Neural cell (in vitro differentiated cells): ENCODE results near the gene TMEM123. TPM values are rescaled to one million over a fixed set of nuclear protein-coding genes. Genes with fewer than 3 reads are reported as not detected.

Experiments
- H2AFZ ChIP-seq: fragments of 200-600, 300-800 bp; sonication (generic), shearing (Covaris generic); 2 replicates; pipeline ENCODE4 v1.6.0; 2014; ENCODE audit warnings: low read depth, mild to moderate bottlenecking, antibody characterized with exemption, low read length, moderate library complexity
- H3F3A ChIP-seq: fragments of 200-600 bp; shearing (Covaris generic); 2 replicates; pipeline ENCODE4 v1.6.1; 2016; ENCODE audit warnings: mild to moderate bottlenecking, moderate library complexity, mixed read lengths, antibody characterized with exemption, low read length; ENCODE audit not compliant: insufficient read depth, poor library complexity, severe bottlenecking
- H3K27ac ChIP-seq: fragments of 200-600, 300-800 bp; sonication (generic), shearing (Covaris generic); 2 replicates; pipeline ENCODE4 v1.5.1; 2014; ENCODE audit warnings: mild to moderate bottlenecking, low read length, moderate library complexity
- H3K27me3 ChIP-seq: fragments of 300-800, 200-600 bp; sonication (generic), shearing (Covaris generic); 2 replicates; pipeline ENCODE4 v1.6.0; 2014; ENCODE audit warnings: mild to moderate bottlenecking, low read depth, low read length, moderate library complexity; ENCODE audit not compliant: insufficient read depth
- H3K36me3 ChIP-seq: fragments of 300-800, 200-600 bp; sonication (generic), shearing (Covaris generic); 2 replicates; pipeline ENCODE4 v1.5.1; 2014; ENCODE audit warnings: mild to moderate bottlenecking, antibody characterized with exemption, low read length, moderate library complexity; ENCODE audit not compliant: insufficient read depth
- H3K4me2 ChIP-seq: fragments of 300-800, 200-600 bp; sonication (generic), shearing (Covaris generic); 2 replicates; pipeline ENCODE4 v1.6.0; 2014; ENCODE audit warnings: mild to moderate bottlenecking, low read length
- H3K4me3 ChIP-seq: fragments of 300-800, 200-600 bp; sonication (generic), shearing (Covaris generic); 2 replicates; pipeline ENCODE4 v1.5.1; 2014; ENCODE audit warnings: mild to moderate bottlenecking, low read length, moderate library complexity
- H3K79me2 ChIP-seq: fragments of 200-600 bp; shearing (Covaris generic); replicated peaks from 2 replicates; pipeline ENCODE4 v1.6.0; 2014; ENCODE audit warnings: mild to moderate bottlenecking, low read length, moderate library complexity; ENCODE audit not compliant: insufficient read depth
- H3K9ac ChIP-seq: fragments of 300-800, 200-600 bp; sonication (generic), shearing (Covaris generic); 2 replicates; pipeline ENCODE4 v1.6.1; 2016; ENCODE audit warnings: mild to moderate bottlenecking, low read length, mixed read lengths
- H3K9me2 ChIP-seq: fragments of 200-600 bp; shearing (Covaris generic); 2 replicates; pipeline ENCODE4 v1.6.1; 2016; ENCODE audit warnings: mild to moderate bottlenecking, low read length, mixed read lengths; ENCODE audit not compliant: insufficient read depth
- H3K9me3 ChIP-seq: fragments of 200-600, 300-800 bp; sonication (generic), shearing (Covaris generic); 2 replicates; pipeline ENCODE4 v1.6.1; 2016; ENCODE audit warnings: mild to moderate bottlenecking, mixed run types, low read length, moderate library complexity, mixed read lengths
- H4K20me1 ChIP-seq: fragments of 200-600 bp; shearing (Covaris generic); 2 replicates; pipeline ENCODE4 v1.6.1; 2016; ENCODE audit warnings: mild to moderate bottlenecking, mixed run types; ENCODE audit not compliant: insufficient read depth
- CTCF ChIP-seq: fragments of 450-650 bp; IDR thresholded peaks from 2 replicates; pipeline ENCODE4 v1.5.1; 2014; ENCODE audit warnings: antibody characterized with exemption, mild to moderate bottlenecking, moderate library complexity; ENCODE audit not compliant: poor library complexity, severe bottlenecking
- EP300 ChIP-seq: fragments of 450-650 bp; conservative IDR thresholded peaks from 2 replicates; pipeline ENCODE4 v1.6.1; 2014; ENCODE audit warnings: antibody characterized with exemption, mild to moderate bottlenecking, moderate library complexity; ENCODE audit not compliant: poor library complexity, severe bottlenecking
- EZH2 ChIP-seq: fragments of 200-600, 300-800 bp; shearing (Covaris generic), sonication (generic); IDR thresholded peaks from 2 replicates; pipeline ENCODE4 v1.6.1; 2014; ENCODE audit warnings: antibody characterized with exemption, low read length, borderline replicate concordance, mild to moderate bottlenecking; ENCODE audit not compliant: insufficient read depth, poor library complexity, severe bottlenecking
- MXI1 ChIP-seq: fragments of 450-650 bp; conservative IDR thresholded peaks from 2 replicates; pipeline ENCODE4 v1.6.1; 2014; ENCODE audit warnings: antibody characterized with exemption, mild to moderate bottlenecking; ENCODE audit not compliant: poor library complexity, severe bottlenecking
- POLR2AphosphoS5 ChIP-seq: IDR thresholded peaks from 2 replicates; pipeline ENCODE4 v1.6.1; 2012
- RAD21 ChIP-seq: fragments of 450-650 bp; conservative IDR thresholded peaks from 2 replicates; pipeline ENCODE4 v1.6.1; 2014; ENCODE audit warnings: antibody characterized with exemption, mild to moderate bottlenecking, moderate library complexity
- SMC3 ChIP-seq: fragments of 450-650 bp; conservative IDR thresholded peaks from 2 replicates; pipeline ENCODE4 v1.6.1; 2014; ENCODE audit warnings: antibody characterized with exemption, mild to moderate bottlenecking, moderate library complexity; ENCODE audit not compliant: poor library complexity
- TAF1 ChIP-seq: IDR thresholded peaks from 2 replicates; pipeline ENCODE4 v1.6.1; 2012; ENCODE audit warnings: low read depth
- polyA plus RNA-seq: library from polyadenylated mRNA; depleted of rRNA; stranded (reverse); fragments of >200 nt; gene quantifications from 2 replicates; pipeline ENCODE4 v1.2.3, GENCODE V29; 2014
- TF ChIP-seq, protein P1 (sequence below): IDR thresholded peaks from 2 replicates; pipeline ENCODE4 v1.6.1; 2012; ENCODE audit warnings: borderline replicate concordance

TMEM123 gene
- polyA plus RNA-seq, 1 donor from 2014 or later: 7.7 TPM

DNA sequence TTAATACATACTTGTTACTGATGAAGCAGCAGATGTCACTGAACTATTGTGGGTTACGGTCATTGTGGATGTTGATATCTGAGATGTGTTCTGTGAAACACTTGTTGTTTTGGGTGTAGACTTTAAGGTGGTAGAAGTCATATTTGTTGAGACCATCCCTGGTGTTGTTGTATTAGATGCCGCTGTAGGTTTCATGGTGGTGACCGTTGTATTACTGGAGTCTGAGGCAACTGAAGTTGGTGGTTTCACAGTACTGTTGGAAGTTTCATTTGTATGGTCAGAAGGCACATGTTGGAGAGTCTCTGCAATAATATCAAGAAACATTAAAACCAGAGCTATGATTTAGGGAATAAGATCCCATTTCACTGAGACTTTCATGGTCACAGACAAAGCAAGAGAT, 50.7 kb downstream of the TMEM123 start:
- no peaks in the 10 kb centered on the region for H3F3A ChIP-seq
- H3K4me3 ChIP-seq: no peak overlapping the region
- H3K27ac ChIP-seq: no peak overlapping the region
- no peaks in the 10 kb centered on the region for H3K27me3 ChIP-seq
- no peaks in the 10 kb centered on the region for H4K20me1 ChIP-seq
- H2AFZ ChIP-seq: no peak overlapping the region
- H3K36me3 ChIP-seq: no peaks in the 10 kb centered on the region
- peaks cover 5% of the 10 kb centered on the region for H3K79me2 ChIP-seq
- no peak overlapping the region for H3K4me2 ChIP-seq
- H3K9ac ChIP-seq: no peak overlapping the region
- no peaks in the 10 kb centered on the region for H3K9me2 ChIP-seq
- no peak for TF ChIP-seq CTCF
- no peak for TF ChIP-seq TAF1
- no peak for TF ChIP-seq POLR2AphosphoS5
- TF ChIP-seq MXI1: no peak
- TF ChIP-seq RAD21: no peak
- TF ChIP-seq SMC3: no peak
- TF ChIP-seq, protein P1, sequence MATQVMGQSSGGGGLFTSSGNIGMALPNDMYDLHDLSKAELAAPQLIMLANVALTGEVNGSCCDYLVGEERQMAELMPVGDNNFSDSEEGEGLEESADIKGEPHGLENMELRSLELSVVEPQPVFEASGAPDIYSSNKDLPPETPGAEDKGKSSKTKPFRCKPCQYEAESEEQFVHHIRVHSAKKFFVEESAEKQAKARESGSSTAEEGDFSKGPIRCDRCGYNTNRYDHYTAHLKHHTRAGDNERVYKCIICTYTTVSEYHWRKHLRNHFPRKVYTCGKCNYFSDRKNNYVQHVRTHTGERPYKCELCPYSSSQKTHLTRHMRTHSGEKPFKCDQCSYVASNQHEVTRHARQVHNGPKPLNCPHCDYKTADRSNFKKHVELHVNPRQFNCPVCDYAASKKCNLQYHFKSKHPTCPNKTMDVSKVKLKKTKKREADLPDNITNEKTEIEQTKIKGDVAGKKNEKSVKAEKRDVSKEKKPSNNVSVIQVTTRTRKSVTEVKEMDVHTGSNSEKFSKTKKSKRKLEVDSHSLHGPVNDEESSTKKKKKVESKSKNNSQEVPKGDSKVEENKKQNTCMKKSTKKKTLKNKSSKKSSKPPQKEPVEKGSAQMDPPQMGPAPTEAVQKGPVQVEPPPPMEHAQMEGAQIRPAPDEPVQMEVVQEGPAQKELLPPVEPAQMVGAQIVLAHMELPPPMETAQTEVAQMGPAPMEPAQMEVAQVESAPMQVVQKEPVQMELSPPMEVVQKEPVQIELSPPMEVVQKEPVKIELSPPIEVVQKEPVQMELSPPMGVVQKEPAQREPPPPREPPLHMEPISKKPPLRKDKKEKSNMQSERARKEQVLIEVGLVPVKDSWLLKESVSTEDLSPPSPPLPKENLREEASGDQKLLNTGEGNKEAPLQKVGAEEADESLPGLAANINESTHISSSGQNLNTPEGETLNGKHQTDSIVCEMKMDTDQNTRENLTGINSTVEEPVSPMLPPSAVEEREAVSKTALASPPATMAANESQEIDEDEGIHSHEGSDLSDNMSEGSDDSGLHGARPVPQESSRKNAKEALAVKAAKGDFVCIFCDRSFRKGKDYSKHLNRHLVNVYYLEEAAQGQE: no peak
- no peak for TF ChIP-seq EP300
- TF ChIP-seq EZH2: no peak
- no peaks in the 10 kb centered on the region for H3K9me3 ChIP-seq

- peaks cover 5% of the 10 kb centered on the region for H3K79me2 ChIP-seq
- H3K9ac ChIP-seq: no peak overlapping the region
- H3K9me2 ChIP-seq: no peaks in the 10 kb centered on the region
- H3K4me3 ChIP-seq: no peak overlapping the region
- H4K20me1 ChIP-seq: no peaks in the 10 kb centered on the region
- H2AFZ ChIP-seq: no peak overlapping the region
- H3K27me3 ChIP-seq: no peaks in the 10 kb centered on the region
- no peaks in the 10 kb centered on the region for H3K36me3 ChIP-seq
- H3K4me2 ChIP-seq: no peak overlapping the region
- no peak for TF ChIP-seq EZH2
- TF ChIP-seq TAF1: no peak
- TF ChIP-seq SMC3: no peak
- no peaks in the 10 kb centered on the region for H3F3A ChIP-seq
- no peak overlapping the region for H3K27ac ChIP-seq
- H3K9me3 ChIP-seq: no peaks in the 10 kb centered on the region
Measured at GRCh38 chr11:102400603-102401002, 52.0 kb downstream of the TMEM123 start.

DNA sequence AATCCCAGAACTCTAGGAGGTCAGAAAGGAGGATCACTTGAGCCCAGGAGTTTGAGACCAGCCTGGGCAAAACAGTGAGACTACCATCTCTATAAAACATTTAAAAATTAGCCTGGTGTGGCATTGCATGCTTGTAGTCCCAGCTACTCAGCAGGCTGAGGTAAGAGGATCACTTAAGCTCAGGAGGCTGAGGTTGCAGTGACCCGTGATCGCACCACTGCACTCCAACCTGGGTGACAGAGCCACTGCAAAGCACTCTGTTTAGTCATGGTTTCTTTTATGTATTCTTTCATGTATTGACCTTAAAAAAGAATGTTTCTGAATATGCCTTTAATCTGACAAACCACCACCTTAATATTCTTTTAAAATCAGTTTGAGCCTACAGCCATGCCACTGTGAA, 53.4 kb downstream of the TMEM123 start:
- TF ChIP-seq EP300: no peak
- no peak for TF ChIP-seq CTCF
- no peak for TF ChIP-seq MXI1
- no peak for TF ChIP-seq TAF1
- TF ChIP-seq POLR2AphosphoS5: no peak
- TF ChIP-seq, protein P1: no peak
- no peak for TF ChIP-seq RAD21
- no peak for TF ChIP-seq SMC3
- Histone ChIP-seq H3K27me3 (no peaks in the 10 kb centered on the region), H3K9me3 (no peaks in the 10 kb centered on the region), H3K79me2 (no peaks in the 10 kb centered on the region), H4K20me1 (no peaks in the 10 kb centered on the region), H2AFZ (no peak overlapping the region), H3K9ac (no peak overlapping the region), H3K4me2 (no peak overlapping the region), H3K4me3 (no peak overlapping the region), H3K9me2 (no peaks in the 10 kb centered on the region), H3F3A (no peaks in the 10 kb centered on the region), H3K27ac (no peak overlapping the region), H3K36me3 (no peaks in the 10 kb centered on the region)
